GM19324 (cell line): ENCODE measurements around the gene ADAMTS20.
"Not testable (repeated sequence)": the region's sequence is repeated elsewhere in the genome, so short reads cannot be mapped to it uniquely, and the experiment has no call there.

Experiments
- ATAC-seq: cut with Tn5 transposase; IDR thresholded peaks from one replicate; pipeline ENCODE4 v1.9.1; 2021; ENCODE audit warnings: mild to moderate bottlenecking, moderate library complexity; ENCODE audit not compliant: unreplicated experiment, low FRiP score

Gene ADAMTS20

GRCh38 chr12:43551971-43552559, at the start of gene ADAMTS20:
TSS of gene ADAMTS20 (minus strand) at chr12:43552203. CDS start at chr12:43551921, 282 bp downstream.
- ATAC-seq: no peak

- no peak for ATAC-seq
These were observed 47.7 kb upstream of the ADAMTS20 start for GRCh38 chr12:43599708-43600107.

GRCh38 chr12:43599066-43599465, 47.1 kb upstream of the ADAMTS20 start:
- no peak for ATAC-seq

- no peak for ATAC-seq
These were observed 38.3 kb upstream of the ADAMTS20 start for GRCh38 chr12:43590307-43590706.

- no peak for ATAC-seq
These were observed 34.7 kb upstream of the ADAMTS20 start for GRCh38 chr12:43586646-43587245.

- no peak for ATAC-seq
These were observed 33.7 kb upstream of the ADAMTS20 start for GRCh38 chr12:43585676-43586075.

- ATAC-seq: no peak
These were observed 28.6 kb upstream of the ADAMTS20 start for GRCh38 chr12:43580601-43581000.

GRCh38 chr12:43579206-43579605, 27.2 kb upstream of the ADAMTS20 start:
- ATAC-seq: no peak

- no peak for ATAC-seq
These were observed 26.8 kb upstream of the ADAMTS20 start for GRCh38 chr12:43578782-43579181.

- no peak for ATAC-seq
These were observed 25.4 kb upstream of the ADAMTS20 start for GRCh38 chr12:43577381-43577780.

GRCh38 chr12:43576162-43576561, 24.2 kb upstream of the ADAMTS20 start:
- no peak for ATAC-seq

- ATAC-seq: no peak
These were observed 19.9 kb upstream of the ADAMTS20 start for GRCh38 chr12:43571885-43572284.

GRCh38 chr12:43556057-43556456, 4.1 kb upstream of the ADAMTS20 start:
- no peak for ATAC-seq

- ATAC-seq: no peak
These were observed 578 bp downstream of the ADAMTS20 start for GRCh38 chr12:43551279-43551970.

- no peak for ATAC-seq
These were observed 1.2 kb downstream of the ADAMTS20 start for GRCh38 chr12:43550831-43551271.

GRCh38 chr12:43544703-43545102, 7.3 kb downstream of the ADAMTS20 start:
- ATAC-seq: no peak

GRCh38 chr12:43540470-43540869, 11.5 kb downstream of the ADAMTS20 start:
- ATAC-seq: no peak

- not testable (repeated sequence) for ATAC-seq
These were observed 14.3 kb downstream of the ADAMTS20 start for GRCh38 chr12:43537675-43538074.

- no peak for ATAC-seq
These were observed 36.0 kb downstream of the ADAMTS20 start for GRCh38 chr12:43516045-43516444.

- ATAC-seq: no peak
These were observed 50.3 kb downstream of the ADAMTS20 start for GRCh38 chr12:43501703-43502102.

GRCh38 chr12:43493261-43493797, 58.7 kb downstream of the ADAMTS20 start:
- no peak for ATAC-seq
